A673 (cell line): ENCODE results near the gene CH25H. TPM values are rescaled to one million over a fixed set of nuclear protein-coding genes. Genes with fewer than 3 reads are reported as not detected.
A peak's percentile ranks its signal among the peaks of the same experiment; 100 is the strongest.

Experiments
- BruUV-seq: library from RNA; stranded (reverse); fragments of 400-500 nt; replicated peaks from 2 replicates; lab custom pipeline; 2021; lab: Mats Ljungman, UMichigan
- CTCF ChIA-PET: fragments of 300-600 bp; sonication (Branson Sonifier 250); formaldehyde crosslinking; loops from one replicate; lab custom pipeline; 2022; ENCODE audit warnings: antibody characterized with exemption; lab: Charles Lee
- POLR2A ChIA-PET: fragments of 300-600 bp; sonication (Branson Sonifier 250); formaldehyde crosslinking; loops from one replicate; lab custom pipeline; 2022; ENCODE audit warnings: antibody characterized with exemption; ENCODE audit not compliant: low non-redundant PET; lab: Charles Lee
- DNase-seq: peaks from one replicate; pipeline ENCODE4 v3.0.0-alpha.2; 2015; ENCODE audit warnings: low spot score
- H3K27ac ChIP-seq: fragments of 200-600 bp; sonication (generic); 2 replicates; pipeline ENCODE4 v1.5.1; 2016; ENCODE audit warnings: mixed run types, low read depth, mild to moderate bottlenecking, mixed read lengths, antibody characterized with exemption, low read length; ENCODE audit not compliant: poor library complexity, severe bottlenecking
- H3K27me3 ChIP-seq: fragments of 200-600 bp; sonication (generic); replicated peaks from 2 replicates; pipeline ENCODE4 v1.6.1; 2017; ENCODE audit warnings: mixed run types, low read depth, mild to moderate bottlenecking, mixed read lengths, antibody characterized with exemption, low read length; ENCODE audit not compliant: insufficient read depth, poor library complexity
- H3K36me3 ChIP-seq: fragments of 200-600 bp; sonication (generic); 2 replicates; pipeline ENCODE4 v1.6.1; 2016; ENCODE audit warnings: mixed run types, mild to moderate bottlenecking, mixed read lengths, antibody characterized with exemption, low read length; ENCODE audit not compliant: insufficient read depth, poor library complexity, severe bottlenecking
- H3K4me1 ChIP-seq: fragments of 200-600 bp; sonication (generic); 2 replicates; pipeline ENCODE4 v1.6.1; 2017; ENCODE audit warnings: mixed run types, mild to moderate bottlenecking, mixed read lengths, antibody characterized with exemption, low read length; ENCODE audit not compliant: insufficient read depth, poor library complexity, severe bottlenecking
- H3K4me3 ChIP-seq: fragments of 200-600 bp; sonication (generic); 2 replicates; pipeline ENCODE4 v1.5.1; 2016; ENCODE audit warnings: low read depth, mixed run types, mild to moderate bottlenecking, mixed read lengths, low read length; ENCODE audit not compliant: poor library complexity, severe bottlenecking
- H3K9me3 ChIP-seq: fragments of 200-600 bp; sonication (generic); 2 replicates; pipeline ENCODE4 v1.6.1; 2016; ENCODE audit warnings: mixed run types, low read depth, mild to moderate bottlenecking, mixed read lengths, antibody characterized with exemption, low read length; ENCODE audit not compliant: poor library complexity, severe bottlenecking
- CTCF ChIP-seq: fragments of 300-800, 200-600 bp; sonication (generic); conservative IDR thresholded peaks from 2 replicates; pipeline ENCODE4 v1.5.1; 2017; ENCODE audit warnings: low read depth, mild to moderate bottlenecking, antibody characterized with exemption, low read length, moderate library complexity, mixed read lengths
- EZH2 ChIP-seq: fragments of 200-600 bp; sonication (generic); IDR thresholded peaks from 2 replicates; pipeline ENCODE4 v1.6.1; 2017; ENCODE audit warnings: borderline replicate concordance, low read depth, mild to moderate bottlenecking, mixed read lengths, antibody characterized with exemption, low read length; ENCODE audit not compliant: poor library complexity, severe bottlenecking
- intact Hi-C: fragments of 100-400 bp; cut with micrococcal nuclease; formaldehyde crosslinking; loops from one replicate; pipeline ENCODE4 v1.10.0; 2022; ENCODE audit not compliant: unreplicated experiment
- total RNA-seq: library from RNA; stranded (reverse); gene quantifications from 2 replicates; pipeline ENCODE4 v1.2.3, GENCODE V29; 2021

Gene CH25H
- total RNA-seq, 1 experiment from 2014 or later: 0.56 TPM

GRCh38 chr10:89163265-89163995, 43.7 kb downstream of the CH25H start:
- H3K27me3 ChIP-seq: no peaks in the 10 kb centered on the region
- peak; percentile 38 for DNase-seq
- H3K4me3 ChIP-seq: peak overlapping the region; percentile 15
- TF ChIP-seq EZH2: no peak
- TF ChIP-seq CTCF: no peak
- no TSS peak for BruUV-seq
- H3K27ac ChIP-seq: no peak overlapping the region
- no peaks in the 10 kb centered on the region for H3K36me3 ChIP-seq
- ChIA-PET CTCF (no interaction called here), POLR2A (no interaction called here)
- intact Hi-C loops: no loop called here
- no peaks in the 10 kb centered on the region for H3K4me1 ChIP-seq
- no peaks in the 10 kb centered on the region for H3K9me3 ChIP-seq

DNA sequence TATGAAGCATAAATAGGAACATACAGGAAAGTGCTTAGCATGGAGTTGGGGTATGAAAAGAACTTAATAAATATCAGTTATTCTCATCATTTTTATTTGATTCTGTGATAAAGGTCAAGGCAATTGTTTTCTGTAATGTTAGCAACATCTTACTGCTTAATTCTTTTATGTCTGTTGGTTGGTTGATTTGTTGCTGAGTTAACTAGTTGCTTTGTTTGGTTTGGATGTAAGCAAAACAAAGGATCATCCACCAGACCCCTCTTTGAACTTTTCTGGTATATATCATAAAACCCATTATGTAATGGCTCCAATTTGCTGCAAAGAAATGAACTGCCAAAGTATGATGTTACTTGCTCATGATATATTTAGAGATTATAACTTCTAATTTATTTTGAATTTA, 44.5 kb downstream of the CH25H start:
- intact Hi-C loops: no loop called here

GRCh38 chr10:89160339-89160738, 46.8 kb downstream of the CH25H start:
- Histone ChIP-seq H3K27me3 (no peaks in the 10 kb centered on the region), H3K4me3 (no peak overlapping the region), H3K9me3 (no peaks in the 10 kb centered on the region), H3K27ac (no peak overlapping the region), H3K36me3 (no peaks in the 10 kb centered on the region), H3K4me1 (no peaks in the 10 kb centered on the region)
- TF ChIP-seq CTCF (no peak), EZH2 (no peak)
- ChIA-PET CTCF (no interaction called here), POLR2A (no interaction called here)
- no TSS peak for BruUV-seq
- DNase-seq: no peak
- intact Hi-C loops: no loop called here

More for the DNA sequence above, 44.5 kb downstream of the CH25H start:
- no peaks in the 10 kb centered on the region for H3K36me3 ChIP-seq
- TF ChIP-seq CTCF (no peak), EZH2 (no peak)
- H3K27me3 ChIP-seq: no peaks in the 10 kb centered on the region
- ChIA-PET POLR2A (no interaction called here), CTCF (no interaction called here)
- BruUV-seq: no TSS peak
- no peaks in the 10 kb centered on the region for H3K4me1 ChIP-seq
- no peak overlapping the region for H3K4me3 ChIP-seq
- H3K9me3 ChIP-seq: no peaks in the 10 kb centered on the region
- no peak for DNase-seq
- no peak overlapping the region for H3K27ac ChIP-seq
